RWPE2 (cell line): ENCODE results near the gene GET3.

ENCODE experiments used
- ATAC-seq: fragments of 200-7000 bp; cut with Tn5 transposase; 3 replicates; pipeline ENCODE4 v1.9.1; 2021; ENCODE audit warnings: low read depth
- DNase-seq: peaks from one replicate; pipeline ENCODE4 v3.0.0-alpha.2; 2020; ENCODE audit warnings: low spot score
- H3K27ac ChIP-seq: fragments of 450-650 bp; 2 replicates; pipeline ENCODE4 v1.5.1; 2017; ENCODE audit warnings: mild to moderate bottlenecking; ENCODE audit not compliant: poor library complexity, severe bottlenecking
- H3K27me3 ChIP-seq: fragments of 250-450 bp; sonication (Bioruptor Pico); 2 replicates; pipeline ENCODE4 v1.5.1; 2021; ENCODE audit warnings: mild to moderate bottlenecking, moderate library complexity; ENCODE audit not compliant: insufficient read depth, poor library complexity, severe bottlenecking
- H3K36me3 ChIP-seq: fragments of 250-450 bp; sonication (Bioruptor Pico); 2 replicates; pipeline ENCODE4 v1.5.1; 2020; ENCODE audit warnings: low read depth, mild to moderate bottlenecking, moderate library complexity
- H3K4me1 ChIP-seq: fragments of 250-450 bp; sonication (Bioruptor Pico); 2 replicates; pipeline ENCODE4 v1.5.1; 2021; ENCODE audit warnings: mild to moderate bottlenecking, moderate library complexity; ENCODE audit not compliant: insufficient read depth, poor library complexity, severe bottlenecking
- H3K4me3 ChIP-seq: fragments of 250-450 bp; sonication (Bioruptor Pico); 2 replicates; pipeline ENCODE4 v1.5.1; 2021; ENCODE audit warnings: mild to moderate bottlenecking, moderate library complexity; ENCODE audit not compliant: severe bottlenecking
- H3K9me3 ChIP-seq: fragments of 250-450 bp; sonication (Bioruptor Pico); 2 replicates; pipeline ENCODE4 v1.5.1; 2021; ENCODE audit warnings: mild to moderate bottlenecking, moderate library complexity; ENCODE audit not compliant: severe bottlenecking
- CTCF ChIP-seq: fragments of 450-650 bp; IDR thresholded peaks from one replicate; pipeline ENCODE4 v1.5.1; 2017; ENCODE audit warnings: mild to moderate bottlenecking, moderate library complexity; ENCODE audit not compliant: poor library complexity, severe bottlenecking

Gene GET3

GRCh38 chr19:12736995-12737834 lies at the start of gene GET3:
GET3 (plus strand) TSS chr19:12737497; CDS start chr19:12737506, 9 bp downstream.
- Histone ChIP-seq H3K27ac (peak within 1 kb of the TSS; percentile 74), H3K27me3 (no peaks in the 10 kb centered on the region), H3K9me3 (no peaks in the 10 kb centered on the region), H3K4me3 (peak within 1 kb of the TSS; percentile 80), H3K4me1 (peaks cover 3% of the 10 kb centered on the region), H3K36me3 (peaks cover 33% of the 10 kb centered on the region)
- DNase-seq: peak; percentile 97
- no peak for TF ChIP-seq CTCF
- peak; percentile 92; the same call in 2 of the 3 replicates for ATAC-seq

GRCh38 chr19:12689012-12689411 lies 48.3 kb upstream of the GET3 start:
- Histone ChIP-seq H3K4me1 (no peaks in the 10 kb centered on the region), H3K9me3 (no peaks in the 10 kb centered on the region), H3K27ac (no peak overlapping the region), H3K27me3 (no peaks in the 10 kb centered on the region), H3K4me3 (no peak overlapping the region), H3K36me3 (peaks cover 5% of the 10 kb centered on the region; the same call in 1 of the 2 replicates)
- TF ChIP-seq CTCF: no peak
- ATAC-seq (no peak), DNase-seq (no peak)

GRCh38 chr19:12689581-12690216 lies 47.6 kb upstream of the GET3 start:
- ATAC-seq: no peak
- Histone ChIP-seq H3K27ac (no peak overlapping the region), H3K36me3 (peaks cover 5% of the 10 kb centered on the region; the same call in 1 of the 2 replicates), H3K9me3 (no peaks in the 10 kb centered on the region), H3K4me3 (no peak overlapping the region), H3K27me3 (no peaks in the 10 kb centered on the region), H3K4me1 (no peaks in the 10 kb centered on the region)
- no peak for TF ChIP-seq CTCF
- DNase-seq: no peak

- Histone ChIP-seq H3K36me3 (peaks cover 5% of the 10 kb centered on the region; the same call in 1 of the 2 replicates), H3K4me3 (no peak overlapping the region), H3K27ac (no peak overlapping the region), H3K27me3 (no peaks in the 10 kb centered on the region), H3K9me3 (no peaks in the 10 kb centered on the region), H3K4me1 (no peaks in the 10 kb centered on the region)
- DNase-seq (no peak), ATAC-seq (no peak)
- no peak for TF ChIP-seq CTCF
These were observed 44.3 kb upstream of the GET3 start for GRCh38 chr19:12692960-12693359.

GRCh38 chr19:12694641-12695040 lies 42.7 kb upstream of the GET3 start:
- ATAC-seq: no peak
- Histone ChIP-seq H3K4me1 (no peaks in the 10 kb centered on the region), H3K36me3 (peaks cover 9% of the 10 kb centered on the region), H3K9me3 (no peaks in the 10 kb centered on the region), H3K27ac (no peak overlapping the region), H3K27me3 (no peaks in the 10 kb centered on the region), H3K4me3 (no peak overlapping the region)
- no peak for TF ChIP-seq CTCF
- no peak for DNase-seq
